Measurements from ENCODE around the gene ERVW-1.
"Not testable (repeated sequence)": the region's sequence is repeated elsewhere in the genome, so short reads cannot be mapped to it uniquely, and the experiment has no call there.

Gene ERVW-1

DNA sequence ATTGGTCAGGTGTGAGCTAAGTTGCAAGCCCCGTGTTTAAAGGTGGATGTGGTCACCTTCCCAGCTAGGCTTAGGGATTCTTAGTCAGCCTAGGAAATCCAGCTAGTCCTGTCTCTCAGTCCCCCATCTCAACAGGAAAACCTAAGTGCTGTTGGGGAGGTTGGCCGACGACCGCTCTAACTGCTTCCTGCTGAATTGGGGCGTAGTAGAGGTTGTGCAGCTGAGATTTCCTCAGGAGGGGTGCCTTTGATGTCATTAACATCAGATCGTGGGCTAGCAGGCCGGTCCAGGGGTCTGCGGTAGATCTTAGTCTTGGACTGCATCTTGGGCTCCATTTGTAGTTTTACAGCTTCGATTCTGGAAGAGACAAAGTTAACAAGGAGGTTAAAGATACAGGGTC, 9.2 kb downstream of the ERVW-1 start:
- DNase-seq: not testable (repeated sequence)

DNA sequence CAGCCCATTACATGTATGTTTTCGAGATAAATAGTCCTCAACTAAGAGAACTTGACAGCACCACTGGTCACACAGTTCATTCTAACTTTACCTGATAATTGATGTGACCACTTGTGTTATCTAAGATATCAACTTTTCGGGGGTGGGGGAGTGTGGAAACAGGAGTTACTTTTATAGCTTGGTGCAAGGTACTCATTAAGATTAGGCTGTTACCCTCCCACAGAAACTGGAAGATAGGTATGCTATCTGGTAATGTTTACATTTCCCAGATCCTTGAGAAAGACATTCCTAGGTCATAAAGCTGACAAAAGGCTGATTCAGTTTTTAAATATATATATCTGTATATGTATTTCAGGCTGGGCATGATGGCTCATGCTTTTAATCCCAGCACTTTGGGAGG, 11.1 kb downstream of the ERVW-1 start:
- DNase-seq: no peak

DNA sequence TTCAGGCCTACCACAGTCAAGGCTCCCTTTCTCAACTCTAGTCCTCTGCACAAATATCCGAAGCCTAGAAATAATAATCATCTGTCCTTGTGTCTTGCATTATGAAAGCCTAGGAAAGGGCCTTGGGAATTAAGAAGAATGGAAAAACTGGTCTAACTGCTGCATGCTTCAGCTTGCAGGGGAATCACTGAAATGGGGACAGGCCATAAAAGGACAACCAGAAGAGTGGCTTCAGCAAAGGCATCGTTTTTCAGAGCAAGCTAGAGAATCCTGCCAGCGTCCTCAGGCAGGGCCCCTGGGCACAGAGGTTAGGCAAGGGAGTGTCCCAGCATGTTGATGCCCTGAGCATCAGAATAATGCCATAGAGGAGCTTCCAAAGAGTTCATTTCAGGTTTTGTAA, 13.2 kb downstream of the ERVW-1 start:
- DNase-seq: no peak

DNA sequence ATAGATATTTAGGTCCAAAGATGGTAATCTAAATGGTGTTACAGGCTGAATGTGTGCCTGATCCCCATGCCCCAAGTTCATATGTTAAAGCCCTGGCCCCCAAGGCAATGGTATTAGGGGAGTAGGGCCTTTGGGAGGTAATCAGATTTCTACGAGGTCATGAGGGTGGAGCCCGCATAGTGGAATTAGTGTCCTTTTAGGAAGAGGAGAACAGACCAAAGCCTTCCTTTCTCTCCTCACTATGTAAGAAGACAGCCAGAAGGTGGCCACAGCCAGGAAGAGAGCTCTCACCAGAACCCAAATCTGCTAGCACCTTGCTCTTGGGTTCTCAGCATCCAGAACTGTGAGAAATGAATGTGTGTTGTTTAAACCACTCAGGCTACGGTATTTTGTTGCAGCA, 15.2 kb downstream of the ERVW-1 start:
- DNase-seq: no peak

DNA sequence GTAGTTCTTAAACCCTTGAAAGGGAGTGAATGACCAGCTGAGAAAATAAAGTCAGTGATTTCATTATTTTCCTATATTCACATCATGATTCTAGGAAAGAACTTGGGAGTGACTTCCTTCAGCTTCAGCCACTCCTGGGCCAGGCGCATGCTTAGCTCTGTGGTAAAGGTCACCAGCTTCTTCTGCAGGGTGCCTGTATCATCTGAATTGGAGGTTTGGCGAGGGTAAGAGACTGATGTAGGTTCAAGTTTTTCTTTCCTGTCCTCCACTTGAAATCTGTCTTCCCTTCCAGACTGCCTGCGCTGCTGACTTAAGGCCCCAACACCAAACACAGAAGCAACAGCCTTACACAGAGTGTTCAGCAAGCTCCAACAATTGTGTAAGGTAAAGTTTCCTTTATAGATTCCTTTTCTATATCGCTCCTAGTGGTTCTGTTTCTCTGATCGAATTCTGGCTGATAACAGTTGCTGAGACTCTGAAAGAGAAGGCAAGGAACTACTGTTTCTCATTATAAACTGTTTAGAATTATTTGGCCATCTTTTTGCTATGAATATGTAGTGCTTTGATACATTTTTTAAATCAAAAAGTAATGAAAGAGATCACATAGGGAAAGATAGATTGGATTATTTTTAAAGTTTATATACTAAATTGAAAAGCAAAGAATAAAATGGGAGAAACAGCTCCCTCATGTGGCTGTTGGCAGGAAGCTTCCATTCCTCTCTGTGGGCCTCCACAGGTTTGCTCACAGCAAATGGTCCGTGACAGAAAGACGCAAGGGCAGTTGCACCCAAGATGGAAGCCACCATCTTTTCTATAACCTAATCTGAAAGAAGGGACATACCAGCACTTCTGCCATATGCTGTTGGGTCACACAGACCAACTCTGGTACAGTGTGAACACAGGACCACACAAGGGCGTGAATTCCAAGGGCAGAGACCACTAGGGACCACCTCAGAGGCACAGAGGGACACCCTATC, 16.4 kb downstream of the ERVW-1 start:
- DNase-seq: no peak

DNA sequence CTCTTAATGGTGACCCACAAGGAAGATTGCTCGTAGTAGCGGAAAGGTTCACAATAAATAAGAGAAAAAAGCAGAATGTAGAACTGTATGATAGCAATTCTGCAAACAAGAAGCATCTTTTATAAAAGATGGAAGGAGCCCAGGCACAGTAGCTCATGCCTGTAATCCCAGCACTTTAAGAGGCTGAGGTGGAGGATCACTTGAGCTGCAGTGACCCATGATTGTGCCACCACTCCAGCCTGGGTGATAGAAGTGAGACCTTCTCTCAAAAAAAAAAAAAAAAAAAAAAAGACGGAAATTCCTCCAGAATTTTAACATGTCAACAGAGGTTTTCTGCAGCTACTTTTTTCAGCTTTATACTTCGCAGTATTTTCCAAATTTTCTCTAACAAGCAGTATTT, 17.2 kb downstream of the ERVW-1 start:
- DNase-seq: no peak

DNA sequence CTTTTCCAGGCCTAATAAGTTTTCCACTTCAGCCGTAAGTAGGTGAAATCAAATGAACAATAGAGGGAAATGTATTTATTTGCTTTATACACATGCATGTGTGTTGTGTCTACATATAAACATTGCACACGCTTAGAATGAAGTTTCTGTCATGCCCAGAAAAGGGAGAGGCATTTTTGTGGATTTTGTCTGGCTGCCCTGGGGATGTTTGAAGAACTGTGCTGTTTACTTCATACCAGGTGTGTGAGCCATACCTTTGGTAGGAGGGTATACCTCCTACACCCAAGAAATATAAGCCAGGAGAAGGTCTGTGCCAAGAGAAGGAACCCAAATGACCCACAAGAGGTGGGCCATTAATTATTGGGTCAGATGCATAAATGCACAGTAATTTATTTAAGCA, 17.6 kb downstream of the ERVW-1 start:
- DNase-seq: no peak

DNA sequence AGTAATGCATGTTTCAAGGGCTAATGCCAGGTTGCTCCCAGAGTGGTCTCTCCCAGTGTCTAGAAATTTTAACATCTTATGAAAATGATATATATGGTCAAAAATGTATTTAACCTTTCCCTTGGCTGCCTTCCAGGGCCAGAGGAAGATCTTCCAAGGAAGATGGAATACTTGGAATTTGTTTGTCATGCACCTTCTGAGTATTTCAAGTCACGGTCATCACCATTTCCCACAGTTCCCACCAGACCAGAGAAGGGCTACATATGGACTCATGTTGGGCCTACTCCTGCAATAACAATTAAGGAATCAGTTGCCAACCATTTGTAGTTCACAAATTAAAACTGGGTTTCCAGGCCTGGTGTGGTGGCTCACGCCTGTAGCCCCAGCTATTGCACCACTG, 21.5 kb downstream of the ERVW-1 start:
- DNase-seq: no peak

DNA sequence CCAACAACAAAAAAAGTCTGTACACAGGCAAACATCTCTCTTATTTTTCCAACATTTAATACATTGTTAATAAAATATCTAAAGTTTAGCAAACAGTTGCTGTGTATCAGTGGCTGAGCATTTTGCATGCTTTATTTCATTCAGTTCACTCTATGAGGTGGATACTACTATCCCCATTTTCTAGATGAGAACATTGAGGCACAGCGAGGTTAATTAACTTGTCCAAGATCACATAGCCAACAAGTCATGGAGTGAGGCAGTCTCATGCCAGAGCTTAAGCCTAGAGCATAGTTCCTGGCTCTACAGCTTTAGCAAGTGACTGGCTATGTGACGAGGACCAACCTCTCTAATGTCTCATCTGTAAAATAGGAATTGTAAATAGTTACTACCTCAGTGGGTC, 26.1 kb downstream of the ERVW-1 start:
- no peak for DNase-seq

DNA sequence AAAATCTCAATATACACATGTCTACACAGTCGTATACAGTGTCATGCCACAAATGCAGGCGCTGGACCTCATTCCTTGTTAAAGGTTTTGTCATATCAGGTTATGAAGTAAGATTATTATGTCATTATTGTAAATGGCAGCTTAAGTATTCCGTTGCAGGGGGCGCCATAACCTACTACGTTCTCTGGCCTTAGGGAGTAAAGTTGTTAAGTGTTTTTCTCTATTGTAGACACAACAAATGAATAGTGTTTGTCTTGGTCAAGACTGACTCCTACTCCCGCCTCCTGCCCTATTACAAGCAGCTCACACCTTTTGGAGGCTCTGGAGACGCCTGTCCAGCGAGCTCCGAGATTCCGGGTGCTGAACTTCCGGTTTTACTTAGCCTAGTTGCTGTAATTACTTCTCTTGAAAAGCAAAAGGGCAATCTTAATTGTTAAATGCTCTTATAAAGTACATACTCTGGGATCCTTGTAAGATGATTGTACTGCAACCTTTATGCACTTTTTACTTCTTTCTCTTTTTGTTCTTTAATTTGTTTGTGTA, 29.5 kb downstream of the ERVW-1 start:
- no peak for DNase-seq

DNA sequence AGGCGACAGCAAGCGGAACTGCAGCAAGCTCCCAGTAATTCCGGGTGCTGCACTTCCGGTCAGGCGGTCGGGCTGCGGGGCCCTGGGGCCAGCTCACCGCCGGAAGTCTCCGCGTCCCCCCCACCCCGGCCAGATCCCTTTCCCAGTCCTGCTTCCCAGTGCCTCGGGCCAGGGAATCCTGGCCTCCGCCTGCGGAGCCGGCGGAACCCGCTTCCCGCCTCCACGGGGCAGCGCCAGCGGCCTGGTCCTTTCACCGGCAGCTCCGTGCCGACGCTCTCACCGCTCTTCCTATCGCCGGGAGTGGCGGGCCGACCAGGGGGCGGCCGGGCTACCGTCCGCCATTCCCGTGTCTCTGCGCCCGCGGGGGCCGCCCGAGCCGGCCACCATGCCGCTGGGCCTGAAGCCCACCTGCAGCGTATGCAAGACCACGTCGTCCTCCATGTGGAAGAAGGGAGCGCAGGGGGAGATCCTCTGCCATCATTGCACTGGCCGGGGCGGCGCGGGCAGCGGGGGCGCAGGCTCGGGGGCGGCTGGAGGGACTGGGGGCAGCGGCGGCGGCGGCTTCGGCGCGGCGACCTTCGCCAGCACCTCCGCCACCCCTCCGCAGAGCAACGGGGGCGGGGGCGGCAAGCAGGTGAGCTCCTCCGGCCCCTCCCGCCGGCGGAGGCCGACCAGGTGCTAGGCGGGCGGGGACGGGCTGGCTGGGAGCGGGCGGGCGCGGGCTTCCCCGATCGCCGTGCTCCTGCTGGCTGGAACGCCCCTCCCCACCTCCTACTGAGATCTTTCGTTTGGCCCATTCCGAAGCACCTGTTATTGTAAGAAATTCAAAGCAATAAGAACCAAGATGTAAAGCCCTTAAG, 30.2 kb downstream of the ERVW-1 start, which contains the start of gene GATAD1:
Gene GATAD1, plus strand, starts transcription at position 138 of the 860 bp plus-strand sequence. Its CDS starts 248 bp downstream, at position 386.
- DNase-seq: peak; percentile 13

DNA sequence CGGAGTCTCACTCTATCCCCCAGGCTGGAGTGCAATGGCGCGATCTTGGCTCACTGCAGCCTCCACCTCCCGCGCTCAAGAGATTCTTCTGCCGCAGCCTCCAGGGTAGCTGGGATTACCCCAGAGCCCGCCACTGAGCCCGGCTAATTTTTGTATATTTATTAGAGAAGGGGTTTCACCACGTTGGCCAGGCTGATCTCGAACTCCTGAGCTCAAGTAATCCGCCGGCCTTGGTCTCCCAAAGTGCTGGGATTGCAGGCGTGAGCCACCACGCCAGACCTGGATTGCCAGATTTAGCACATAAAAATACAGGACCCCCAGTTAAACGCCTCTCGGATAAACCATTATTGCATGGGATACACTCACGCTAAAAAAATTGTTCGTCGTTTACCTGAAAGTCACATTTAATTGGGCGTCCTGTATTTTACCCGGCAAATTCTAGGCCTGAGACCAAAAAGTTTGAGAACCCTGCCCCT, 30.8 kb downstream of the ERVW-1 start:
- no peak for DNase-seq

DNA sequence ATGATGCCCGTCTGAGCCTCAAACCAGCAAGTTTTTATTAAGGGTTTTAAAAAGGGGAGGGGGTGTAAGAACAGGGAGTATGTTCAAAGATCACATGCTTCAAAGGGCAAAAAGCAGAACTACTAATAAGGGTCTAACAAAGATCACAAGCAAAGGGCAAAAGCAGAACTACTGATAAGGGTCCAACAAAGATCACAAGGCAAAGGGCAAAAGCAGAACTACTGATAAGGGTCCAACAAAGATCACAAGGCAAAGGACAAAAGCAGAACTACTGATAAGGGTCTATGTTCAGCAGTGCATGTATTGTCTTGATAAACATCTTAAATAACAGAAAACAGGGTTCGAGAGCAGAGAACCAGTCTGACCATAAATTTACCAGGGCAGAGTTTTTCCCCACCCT, 35.0 kb downstream of the ERVW-1 start:
- DNase-seq: not testable (repeated sequence)

DNA sequence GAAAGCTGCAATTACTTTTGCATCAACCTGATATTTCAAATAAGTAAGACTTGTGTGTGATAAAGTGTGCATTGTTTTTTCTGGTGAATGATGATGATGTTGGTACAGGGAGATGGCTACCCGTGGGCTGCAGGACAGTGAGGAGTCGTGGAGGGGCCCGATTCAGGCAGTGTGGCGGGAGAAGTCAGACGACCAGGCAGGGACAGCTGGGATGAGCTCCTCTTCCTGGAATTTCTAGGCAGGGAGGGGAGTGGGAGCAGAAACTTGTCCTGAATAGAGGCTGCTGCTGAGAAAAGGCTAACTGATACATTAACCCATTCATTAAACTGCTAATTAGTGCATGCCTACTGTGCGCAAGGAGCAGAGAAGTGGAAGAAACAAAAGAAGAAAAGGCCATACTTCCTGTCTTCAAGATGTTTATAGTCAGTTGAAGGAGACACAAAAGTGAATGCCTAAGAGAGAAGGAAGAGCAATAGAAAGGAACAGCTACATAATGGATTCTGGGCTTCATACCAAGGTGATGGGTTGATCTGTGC, 39.7 kb downstream of the ERVW-1 start:
- no peak for DNase-seq

DNA sequence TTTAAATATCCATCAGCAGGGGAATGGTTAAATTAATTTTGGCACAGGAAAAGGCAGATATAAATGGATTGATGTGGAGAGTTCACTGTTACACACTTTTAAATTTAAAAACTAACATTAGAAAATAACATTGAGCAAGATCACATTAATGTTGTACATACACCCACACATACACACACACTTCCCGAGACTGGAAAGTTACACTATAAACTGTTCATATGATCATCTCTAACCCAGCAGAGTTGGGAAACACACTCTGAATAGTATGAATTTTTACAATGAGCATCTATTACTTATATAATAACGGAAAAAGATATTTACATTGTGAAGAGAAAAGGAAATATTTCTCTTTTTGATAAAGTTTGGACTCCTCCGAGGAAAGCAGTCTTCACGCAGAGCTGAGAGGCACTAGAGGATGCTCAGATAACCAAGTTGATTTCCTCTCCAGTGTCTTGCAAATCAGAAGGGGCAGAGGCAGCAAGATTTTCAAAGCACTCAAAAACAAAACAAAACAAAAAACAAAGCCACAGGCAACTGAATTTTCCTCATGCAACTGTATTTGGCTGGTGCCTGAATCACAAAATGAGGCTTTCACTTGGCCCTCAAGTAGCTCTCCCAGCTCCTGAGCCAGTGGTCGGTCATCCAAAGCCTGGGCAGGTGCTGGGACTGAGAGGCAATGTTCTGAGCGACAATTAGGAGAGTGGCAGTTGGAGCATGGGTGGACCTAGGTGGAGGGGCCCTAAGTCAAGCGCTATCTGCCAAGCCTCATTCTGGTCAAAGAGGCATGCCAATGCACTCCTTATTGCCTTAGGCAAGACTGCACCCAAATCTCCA, 40.9 kb downstream of the ERVW-1 start:
- no peak for DNase-seq

DNA sequence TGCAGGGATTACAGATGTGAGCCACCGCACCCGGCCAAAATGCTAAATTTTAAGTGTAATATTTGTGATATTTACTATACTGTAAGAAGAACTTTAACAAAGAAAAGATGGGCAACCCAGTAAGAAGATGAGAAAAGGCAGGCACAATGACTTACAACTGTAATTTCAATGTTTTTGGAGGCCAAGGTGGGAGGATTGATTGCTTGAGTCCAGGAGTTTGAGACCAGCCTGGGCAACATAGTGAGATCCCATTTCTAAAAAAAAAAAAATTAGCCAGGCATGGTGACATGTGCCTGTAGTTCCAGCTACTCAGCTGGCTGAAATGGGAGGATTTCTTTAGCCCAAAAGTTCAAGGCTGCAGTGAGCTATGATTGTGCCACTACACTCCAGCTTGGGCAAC, 42.2 kb downstream of the ERVW-1 start:
- DNase-seq: no peak

DNA sequence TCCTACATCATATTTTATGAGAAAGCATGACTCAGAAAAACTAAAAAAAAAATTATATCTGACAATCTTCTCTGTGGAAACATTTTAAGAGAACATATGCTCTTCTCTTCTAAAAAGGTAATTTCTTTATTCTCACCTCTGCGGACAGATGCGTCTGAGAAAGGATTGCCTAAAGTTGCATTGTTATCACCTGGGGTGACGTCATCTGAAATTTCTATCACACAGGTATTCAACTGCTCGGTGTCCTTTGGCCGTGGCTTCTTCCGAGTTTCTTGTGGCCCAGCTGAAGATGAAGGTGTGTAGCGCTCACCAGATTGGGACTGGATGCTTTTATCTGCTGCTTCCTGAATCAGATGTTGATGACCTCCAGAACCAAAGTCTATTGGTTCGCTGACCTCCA, 44.7 kb downstream of the ERVW-1 start:
- DNase-seq: no peak

DNA sequence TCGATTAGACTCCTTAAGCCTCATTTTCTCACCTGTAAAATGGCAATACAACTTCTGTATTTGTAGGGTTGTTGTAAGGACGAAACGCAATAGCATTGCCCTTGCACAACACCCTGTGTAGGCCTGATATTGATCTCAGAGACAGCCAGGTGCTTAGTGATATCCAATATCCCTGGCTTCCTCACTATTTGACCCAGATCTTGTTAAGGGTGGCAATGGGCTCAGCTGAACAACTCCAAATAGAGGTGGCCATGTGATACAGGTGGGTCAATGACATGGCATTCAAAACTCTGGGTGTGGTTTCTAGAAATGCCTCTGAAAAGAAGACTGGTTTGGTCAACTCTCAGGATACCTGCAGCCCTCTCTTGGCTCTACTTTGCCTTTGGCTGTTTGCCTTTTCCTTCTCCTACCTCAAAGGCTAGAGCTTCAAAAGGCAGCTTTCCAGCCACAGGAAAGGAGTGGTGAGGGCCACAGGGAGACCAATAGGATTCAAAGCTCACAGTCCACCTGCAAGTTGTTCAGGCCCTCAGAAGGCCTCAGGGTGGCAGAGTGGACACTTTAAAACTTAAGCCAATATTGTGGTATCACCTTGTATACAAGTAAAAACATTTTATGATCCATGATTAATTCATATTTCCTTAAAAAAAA, 45.3 kb downstream of the ERVW-1 start:
- DNase-seq: no peak

DNA sequence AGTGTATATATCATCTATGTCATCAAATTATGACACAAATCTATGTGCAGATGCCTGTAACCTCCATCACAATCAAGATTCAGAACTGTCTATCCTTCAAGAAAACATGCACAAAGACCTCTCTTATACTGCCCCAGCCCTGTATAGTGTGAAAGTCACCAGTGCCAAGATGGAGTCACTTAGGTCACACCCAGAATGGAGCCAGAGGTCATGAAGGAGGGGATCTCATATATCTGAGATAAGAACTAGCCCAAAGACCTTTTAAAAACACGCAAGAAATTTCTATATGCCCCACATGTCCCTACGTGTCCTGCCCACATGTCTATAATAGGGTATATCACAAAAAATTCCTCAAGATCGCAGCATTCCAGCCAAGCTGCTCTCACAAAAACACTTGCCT, 50.6 kb downstream of the ERVW-1 start:
- DNase-seq: no peak

DNA sequence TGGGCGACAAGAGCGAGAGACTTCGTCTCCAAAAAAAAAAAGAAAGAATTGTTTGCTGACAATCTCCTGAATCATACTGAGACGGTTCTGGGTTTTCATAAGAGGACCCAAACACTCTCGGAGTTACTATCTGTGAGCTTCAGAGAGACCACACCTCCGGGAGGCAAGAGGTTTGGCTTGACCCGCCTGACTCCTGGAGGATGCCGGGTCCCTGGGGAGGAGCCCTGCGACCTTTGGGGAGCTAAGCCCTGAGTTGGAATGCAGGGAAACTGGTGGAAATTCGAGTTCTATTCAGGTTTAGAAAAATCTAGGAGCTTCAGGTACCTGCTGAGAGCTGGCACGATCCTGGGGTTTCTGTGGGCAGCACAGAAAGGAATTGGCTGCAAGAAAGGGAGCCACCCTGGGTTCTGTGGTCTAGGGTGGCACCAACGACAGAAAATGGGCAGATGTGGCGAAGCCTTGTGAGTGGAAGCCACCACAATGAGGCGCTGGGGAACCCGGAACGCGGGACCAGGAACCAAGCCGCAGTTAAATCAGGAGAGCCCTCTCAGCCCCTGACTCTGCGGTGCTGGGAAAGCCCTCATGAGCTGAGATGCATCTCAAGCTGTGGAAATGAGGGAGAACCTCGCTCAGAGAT, 52.3 kb downstream of the ERVW-1 start:
- DNase-seq: no peak

DNA sequence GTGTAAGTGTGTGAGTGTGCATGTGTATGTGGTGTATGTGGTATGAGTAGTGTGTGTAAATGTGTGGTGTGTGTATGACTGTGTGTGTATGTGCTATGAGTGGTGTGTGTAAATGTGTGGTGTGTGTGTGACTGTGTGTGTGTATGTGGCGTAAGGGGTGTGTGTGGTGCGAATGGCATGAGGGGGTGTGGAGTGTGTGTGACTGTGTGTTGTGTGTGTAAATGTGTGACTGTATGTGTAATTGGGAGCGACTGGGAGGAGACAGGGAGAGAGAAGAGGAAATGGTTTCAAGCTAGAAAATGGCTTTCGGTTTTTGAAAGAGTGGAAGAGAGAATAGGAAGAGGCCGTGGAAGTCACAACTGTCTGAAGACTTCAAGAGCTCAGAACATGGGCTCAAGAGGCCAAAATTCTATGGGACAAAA, 54.0 kb downstream of the ERVW-1 start:
- DNase-seq: no peak

Measured in cortex of kidney (tissue), 1 donor.